Stomach smooth muscle (tissue), 2 donors: ENCODE results near the gene KLHL36.
"Not testable (repeated sequence)": the region's sequence is repeated elsewhere in the genome, so short reads cannot be mapped to it uniquely, and the experiment has no call there.

Experiments used
- H3K27ac ChIP-seq: one replicate; pipeline ENCODE4 v1.7.0; 2013; ENCODE audit warnings: mild to moderate bottlenecking, low read length, inconsistent platforms
- H3K27me3 ChIP-seq, 2 donors: one replicate each; pipeline ENCODE4 v1.7.0; 2013; ENCODE audit warnings: low read length in 2 of 2; ENCODE audit not compliant: insufficient read depth in 2 of 2, control insufficient read depth in 1 of 2
- H3K36me3 ChIP-seq, 2 donors: one replicate each; pipeline ENCODE4 v1.7.0; 2013; ENCODE audit warnings: low read length in 2 of 2; ENCODE audit not compliant: control insufficient read depth in 2 of 2, insufficient read depth in 2 of 2
- H3K4me1 ChIP-seq: one replicate; pipeline ENCODE4 v1.7.0; 2013; ENCODE audit warnings: low read length; ENCODE audit not compliant: control insufficient read depth, insufficient read depth
- H3K4me3 ChIP-seq, 2 donors: one replicate each; pipeline ENCODE4 v1.7.0; 2013; ENCODE audit warnings: low read length in 2 of 2
- H3K9ac ChIP-seq, 2 donors: one replicate each; pipeline ENCODE4 v1.7.0; 2013; ENCODE audit warnings: low read length in 2 of 2, mild to moderate bottlenecking in 1 of 2
- H3K9me3 ChIP-seq, 2 donors: one replicate each; pipeline ENCODE4 v1.7.0; 2013; ENCODE audit warnings: low read length in 2 of 2; ENCODE audit not compliant: control insufficient read depth in 2 of 2
- donor health status: healthy.
- donor health status: Pancreatic carcinoma.

Gene KLHL36

DNA sequence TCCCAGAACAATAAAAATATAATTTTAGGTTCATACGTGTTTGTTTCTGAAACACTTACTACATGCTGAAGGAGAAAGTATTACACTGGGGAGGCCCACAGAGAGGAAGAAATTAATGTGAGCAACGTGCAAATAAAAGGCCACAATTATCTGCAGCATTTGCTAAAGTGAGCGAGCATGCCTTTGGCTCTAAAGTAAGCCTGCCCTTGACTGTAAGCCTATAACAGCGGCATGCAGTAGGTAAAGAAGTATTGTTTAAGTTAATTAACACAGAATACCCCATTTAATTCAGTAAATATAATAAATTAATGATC lies 17.2 kb upstream of the KLHL36 start:
- H3K27ac ChIP-seq: no peak overlapping the region
- H3K36me3 ChIP-seq: no peaks in the 10 kb centered on the region

DNA sequence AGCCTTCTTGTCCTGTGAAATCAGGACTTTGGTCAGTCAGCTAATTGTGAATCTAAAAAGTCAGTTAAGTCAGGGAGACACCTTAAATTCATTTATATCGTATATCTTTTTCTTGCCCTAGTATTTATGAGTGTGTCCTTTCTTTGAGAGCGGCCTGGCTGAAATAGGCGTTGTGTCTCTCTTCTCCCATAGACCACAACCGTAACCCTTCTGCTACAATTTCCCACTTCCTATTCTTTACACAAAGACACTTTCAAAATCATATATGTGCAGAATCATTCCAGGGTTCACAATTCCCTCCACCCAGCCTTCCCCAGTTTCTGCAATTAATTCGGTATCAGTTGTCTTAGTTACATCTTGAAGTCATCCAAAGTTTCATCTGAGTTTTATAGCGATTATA lies 16.4 kb upstream of the KLHL36 start:
- Histone ChIP-seq H3K27ac (no peak overlapping the region), H3K9ac (no peak overlapping the region)

More for the DNA sequence above, 17.2 kb upstream of the KLHL36 start:
- H3K4me1 ChIP-seq: no peaks in the 10 kb centered on the region
- no peak overlapping the region for H3K9ac ChIP-seq
- H3K4me3 ChIP-seq: no peak overlapping the region
- no peaks in the 10 kb centered on the region for H3K27me3 ChIP-seq
- H3K9me3 ChIP-seq: no peaks in the 10 kb centered on the region

DNA sequence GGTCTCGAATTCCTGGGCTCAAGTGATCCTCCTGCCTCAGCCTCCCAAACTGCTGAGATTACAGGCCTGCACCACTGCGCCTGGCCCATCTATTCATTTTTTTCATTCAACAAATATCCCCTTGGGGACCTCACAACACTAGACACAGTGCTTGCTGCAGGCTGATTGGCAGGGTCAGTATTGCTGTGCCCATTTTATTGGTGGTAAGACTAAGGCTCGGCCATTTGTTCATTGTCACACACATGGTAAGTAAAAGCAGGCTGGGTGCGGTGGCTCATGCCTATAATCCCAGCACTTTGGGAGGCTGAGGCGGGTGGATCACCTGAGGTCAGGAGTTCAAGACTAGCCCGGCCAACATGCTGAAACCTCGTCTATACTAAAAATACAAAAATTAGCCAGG lies 15.4 kb upstream of the KLHL36 start:
- H3K27me3 ChIP-seq, H3K27ac ChIP-seq, H3K36me3 ChIP-seq, H3K4me1 ChIP-seq, H3K9me3 ChIP-seq, H3K4me3 ChIP-seq, H3K9ac ChIP-seq: not testable (repeated sequence)

More for the DNA sequence above, 16.4 kb upstream of the KLHL36 start:
- Histone ChIP-seq H3K4me1 (no peaks in the 10 kb centered on the region), H3K4me3 (no peak overlapping the region), H3K27me3 (no peaks in the 10 kb centered on the region), H3K9me3 (no peaks in the 10 kb centered on the region), H3K36me3 (no peaks in the 10 kb centered on the region)

DNA sequence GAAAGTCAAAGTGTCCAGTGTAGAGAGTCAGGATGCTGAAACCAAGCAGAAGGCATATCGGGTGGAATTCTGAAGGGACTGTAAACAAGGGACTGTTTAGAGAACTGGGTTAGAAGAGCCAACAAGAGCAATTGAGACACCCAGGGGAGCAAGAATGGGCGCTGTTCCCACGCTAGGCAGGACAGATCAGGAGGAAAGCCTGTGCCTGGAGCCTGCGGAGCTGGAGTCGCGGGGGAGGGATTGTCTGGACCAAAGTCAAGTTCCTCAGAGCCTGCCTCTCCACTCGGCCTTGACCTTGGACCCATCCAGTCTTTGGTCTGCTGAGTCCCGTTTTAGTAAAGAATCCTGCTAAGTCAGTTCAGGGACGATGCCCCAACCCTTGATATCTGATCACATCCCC lies 14.7 kb upstream of the KLHL36 start:
- H3K36me3 ChIP-seq: no peaks in the 10 kb centered on the region
- H3K4me3 ChIP-seq: no peak overlapping the region
- no peak overlapping the region for H3K27ac ChIP-seq
- H3K4me1 ChIP-seq: no peaks in the 10 kb centered on the region
- H3K9ac ChIP-seq: no peak overlapping the region
- H3K9me3 ChIP-seq: no peaks in the 10 kb centered on the region
- H3K27me3 ChIP-seq: no peaks in the 10 kb centered on the region

DNA sequence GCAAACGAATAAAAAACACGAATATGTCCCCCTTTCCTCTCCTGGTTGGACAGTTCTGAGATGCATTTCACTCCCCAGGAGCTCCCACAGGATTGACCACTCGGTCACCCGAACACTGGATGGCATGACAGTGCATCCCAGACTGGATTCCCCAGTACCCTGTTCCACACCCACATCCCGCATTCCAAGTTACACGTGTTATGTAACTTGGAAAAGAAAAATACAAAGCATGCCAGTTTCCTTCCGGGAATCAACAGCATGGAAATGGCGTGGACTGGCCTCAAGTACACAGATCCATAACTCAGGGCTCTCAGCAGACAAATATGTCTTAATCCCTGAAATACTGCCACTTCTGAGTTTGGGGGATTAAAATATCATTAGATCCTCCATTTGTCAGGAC lies 12.6 kb upstream of the KLHL36 start:
- Histone ChIP-seq H3K4me3 (no peak overlapping the region), H3K9ac (no peak overlapping the region), H3K27me3 (no peaks in the 10 kb centered on the region), H3K27ac (no peak overlapping the region), H3K9me3 (no peaks in the 10 kb centered on the region), H3K4me1 (no peaks in the 10 kb centered on the region), H3K36me3 (no peaks in the 10 kb centered on the region)

DNA sequence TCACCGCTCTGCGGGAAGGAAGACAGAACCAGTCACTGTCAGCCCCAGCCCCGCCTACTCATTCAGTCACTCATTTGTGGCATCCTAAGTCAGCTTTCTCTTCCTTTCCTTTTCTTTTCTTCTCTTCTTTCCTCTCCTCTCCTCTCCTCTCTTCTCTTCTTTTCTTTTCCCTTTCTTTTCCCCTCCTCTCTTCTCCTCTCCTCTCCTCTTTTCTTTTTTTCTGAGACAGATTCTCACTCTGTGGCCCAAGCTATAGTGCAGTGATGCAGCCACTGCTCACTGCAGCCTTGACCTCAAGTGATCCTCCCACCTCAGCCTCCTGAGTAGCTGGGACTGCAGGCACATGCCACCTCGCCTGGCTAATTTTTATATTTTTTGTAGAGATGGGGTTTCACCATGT lies 10.6 kb upstream of the KLHL36 start:
- Histone ChIP-seq H3K9me3 (no peaks in the 10 kb centered on the region), H3K36me3 (no peaks in the 10 kb centered on the region), H3K27ac (no peak overlapping the region), H3K4me3 (no peak overlapping the region), H3K9ac (no peak overlapping the region), H3K27me3 (no peaks in the 10 kb centered on the region), H3K4me1 (peaks cover 2% of the 10 kb centered on the region)

DNA sequence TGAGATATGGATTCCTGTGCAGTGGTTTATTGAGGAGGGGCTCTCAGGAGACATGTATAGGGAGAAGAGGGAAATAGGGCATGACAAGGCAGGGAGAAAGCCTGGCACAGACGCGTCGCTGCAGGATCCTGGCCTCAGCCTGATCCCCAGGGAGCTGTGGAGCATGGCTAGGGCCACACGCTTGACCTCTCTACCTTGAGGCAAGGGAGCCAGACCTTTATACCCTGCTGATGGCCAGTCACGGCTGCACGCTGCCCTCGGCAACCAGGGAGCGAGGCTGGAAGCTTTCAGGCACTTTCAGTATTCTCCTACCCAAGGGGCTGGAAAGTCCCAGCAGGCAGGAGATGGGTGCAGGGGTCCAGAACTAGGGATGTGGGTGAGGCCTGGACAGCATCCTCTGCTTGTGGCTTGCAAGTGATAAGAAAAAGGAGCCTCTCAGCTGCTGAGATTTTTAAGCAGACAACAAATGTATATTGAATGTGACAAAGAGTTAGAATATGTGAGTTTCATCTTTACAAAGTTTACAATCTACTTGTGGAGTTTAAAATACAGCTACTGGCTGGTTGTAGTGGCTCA lies 10.0 kb upstream of the KLHL36 start:
- Histone ChIP-seq H3K9me3 (no peaks in the 10 kb centered on the region), H3K9ac (no peak overlapping the region), H3K4me1 (peaks cover 8% of the 10 kb centered on the region), H3K27ac (no peak overlapping the region), H3K27me3 (no peaks in the 10 kb centered on the region), H3K36me3 (no peaks in the 10 kb centered on the region), H3K4me3 (no peak overlapping the region)

DNA sequence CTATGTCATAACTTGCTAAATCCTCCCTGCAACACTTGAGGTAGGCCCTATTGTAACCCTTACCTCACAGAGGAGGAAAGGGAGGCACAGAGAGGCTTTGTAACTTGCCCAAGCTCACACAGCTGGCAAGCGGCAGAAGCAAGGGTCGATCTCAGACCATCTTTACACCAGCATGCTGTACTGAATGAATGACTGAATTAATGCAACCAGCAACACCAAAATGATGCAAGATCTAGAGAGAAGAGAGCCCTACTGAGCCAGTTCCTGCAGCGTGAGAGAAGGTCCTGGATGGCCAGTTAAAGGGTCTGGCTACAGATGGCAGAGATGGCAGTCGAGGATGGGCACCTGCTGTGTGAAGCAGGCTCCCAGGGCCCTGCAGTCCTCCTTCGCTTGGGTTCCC lies 8.2 kb upstream of the KLHL36 start:
- Histone ChIP-seq H3K27ac (no peak overlapping the region), H3K4me3 (no peak overlapping the region), H3K9me3 (no peaks in the 10 kb centered on the region), H3K9ac (no peak overlapping the region), H3K36me3 (no peaks in the 10 kb centered on the region), H3K27me3 (no peaks in the 10 kb centered on the region), H3K4me1 (peaks cover 12% of the 10 kb centered on the region)

DNA sequence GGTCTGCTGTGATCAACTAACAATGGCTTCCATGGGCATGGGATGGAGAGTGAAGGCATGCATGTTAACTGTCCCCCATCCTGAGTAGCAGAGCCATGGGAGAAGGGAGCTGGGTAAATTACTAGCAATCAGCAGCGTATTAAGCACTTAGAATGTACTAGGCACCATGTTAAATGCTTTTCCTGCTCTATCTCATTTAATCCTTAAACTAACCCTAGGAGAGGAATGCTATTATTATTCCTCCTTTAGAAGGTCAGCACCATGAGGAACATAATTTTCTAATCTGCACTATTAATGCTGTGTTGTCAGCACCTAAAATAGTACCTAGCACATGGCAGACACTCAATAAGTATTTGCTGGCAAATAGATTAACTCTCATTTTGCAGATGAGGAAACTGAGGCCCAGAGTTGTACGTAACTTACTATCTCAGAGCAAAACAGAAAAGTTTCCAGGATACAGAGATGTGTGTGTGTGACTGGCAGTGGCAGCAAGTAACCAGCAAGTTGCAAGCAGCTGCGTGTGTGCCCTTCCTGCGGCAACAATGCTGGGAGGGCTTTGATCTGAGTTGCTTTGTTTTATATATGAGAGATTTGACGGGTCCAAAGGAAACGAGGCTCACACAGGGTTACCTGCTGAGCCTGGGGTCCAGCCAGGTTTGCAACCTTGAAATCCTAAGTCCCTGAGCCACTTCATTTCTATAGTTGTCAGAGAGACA lies 6.5 kb upstream of the KLHL36 start:
- Histone ChIP-seq H3K9me3 (no peaks in the 10 kb centered on the region), H3K4me1 (peaks cover 12% of the 10 kb centered on the region), H3K9ac (no peak overlapping the region), H3K4me3 (no peak overlapping the region), H3K36me3 (no peaks in the 10 kb centered on the region), H3K27me3 (no peaks in the 10 kb centered on the region), H3K27ac (no peak overlapping the region)

DNA sequence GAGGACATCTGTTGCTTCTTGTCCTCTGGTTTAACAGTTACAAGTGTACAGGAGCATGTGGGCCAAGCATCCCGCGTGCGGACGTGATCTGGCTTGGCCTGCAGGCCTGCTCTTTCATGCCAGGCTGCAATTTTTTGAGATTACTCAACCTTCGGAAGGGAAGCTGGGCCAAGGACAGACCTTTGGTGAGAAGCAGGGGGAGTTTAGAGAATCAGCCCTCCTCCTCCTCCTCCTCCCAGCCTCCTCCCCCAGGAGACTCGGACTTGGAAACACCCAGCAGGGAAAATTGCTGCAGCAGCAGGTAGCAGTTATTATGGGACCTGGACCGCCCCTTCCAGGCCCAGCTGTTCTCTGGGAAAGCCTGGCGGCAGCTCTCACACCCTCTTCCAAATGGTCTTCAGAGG lies 5.1 kb upstream of the KLHL36 start:
- Histone ChIP-seq H3K36me3 (no peaks in the 10 kb centered on the region), H3K27ac (peak overlapping the region; percentile 11), H3K9ac (no peak overlapping the region), H3K4me3 (no peak overlapping the region), H3K27me3 (no peaks in the 10 kb centered on the region), H3K4me1 (peaks cover 20% of the 10 kb centered on the region), H3K9me3 (no peaks in the 10 kb centered on the region)

DNA sequence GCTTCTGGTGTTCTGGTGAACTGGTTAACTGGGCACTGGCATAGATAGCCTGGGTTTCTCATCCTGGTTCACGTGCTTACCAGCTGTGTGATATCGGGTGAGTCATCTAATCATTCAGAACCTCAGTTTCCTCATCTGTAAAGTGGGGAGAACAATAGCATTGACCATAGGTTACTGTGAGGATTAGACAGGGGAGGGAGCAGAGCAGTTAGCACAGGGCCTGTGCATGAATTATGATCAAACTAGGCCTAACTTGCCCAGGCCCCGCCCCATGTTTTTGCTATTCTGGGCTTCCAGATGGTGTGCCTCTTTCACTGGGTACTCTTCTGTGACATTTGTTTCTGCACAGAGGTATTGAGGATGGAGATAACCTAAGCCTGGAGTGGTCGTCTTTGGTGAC lies 4.6 kb upstream of the KLHL36 start:
- Histone ChIP-seq H3K36me3 (no peaks in the 10 kb centered on the region), H3K4me1 (peaks cover 20% of the 10 kb centered on the region), H3K9ac (no peak overlapping the region), H3K9me3 (no peaks in the 10 kb centered on the region), H3K27ac (peak overlapping the region; percentile 11), H3K4me3 (no peak overlapping the region), H3K27me3 (no peaks in the 10 kb centered on the region)
